ENCODE results near the gene GRAMD1A.
"Not testable (repeated sequence)": the region's sequence is repeated elsewhere in the genome, so short reads cannot be mapped to it uniquely, and the experiment has no call there.

DNA sequence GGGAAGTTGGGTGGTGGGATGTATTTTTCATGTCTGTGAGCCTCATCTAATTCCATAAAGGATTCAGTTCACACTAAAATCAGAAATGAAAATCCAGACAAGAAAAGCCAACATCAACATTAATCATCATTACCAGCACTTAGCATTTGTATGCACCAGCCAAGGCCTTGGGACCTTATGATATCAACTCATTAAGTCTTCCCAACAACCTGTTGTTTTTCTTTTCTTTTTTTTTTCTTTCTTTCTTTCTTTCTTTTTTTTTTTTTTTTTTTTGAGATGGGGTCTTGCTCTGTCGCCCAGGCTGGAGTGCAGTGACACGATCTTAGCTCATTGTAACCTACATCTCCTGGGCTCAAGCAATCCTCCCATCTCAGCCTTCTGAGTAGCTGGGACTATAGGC lies 50.5 kb downstream of the GRAMD1A start:
- TF ChIP-seq EZH2 (IDR thresholded peaks at IDR 0.05); POLR2AphosphoS5 (IDR thresholded peaks at IDR 0.05; ENCODE audit: borderline replicate concordance, low read depth, low read length): not testable (repeated sequence)
